ENCODE data around the gene FAM174B.

Gene FAM174B

GRCh38 chr15:92665100-92665555 is 9.6 kb upstream of the FAM174B start:
- DNase-seq, result peak in 1 of 56 donors; percentile 12

- DNase-seq, result no peak
These were observed 8.8 kb upstream of the FAM174B start for GRCh38 chr15:92664178-92664900.

DNA sequence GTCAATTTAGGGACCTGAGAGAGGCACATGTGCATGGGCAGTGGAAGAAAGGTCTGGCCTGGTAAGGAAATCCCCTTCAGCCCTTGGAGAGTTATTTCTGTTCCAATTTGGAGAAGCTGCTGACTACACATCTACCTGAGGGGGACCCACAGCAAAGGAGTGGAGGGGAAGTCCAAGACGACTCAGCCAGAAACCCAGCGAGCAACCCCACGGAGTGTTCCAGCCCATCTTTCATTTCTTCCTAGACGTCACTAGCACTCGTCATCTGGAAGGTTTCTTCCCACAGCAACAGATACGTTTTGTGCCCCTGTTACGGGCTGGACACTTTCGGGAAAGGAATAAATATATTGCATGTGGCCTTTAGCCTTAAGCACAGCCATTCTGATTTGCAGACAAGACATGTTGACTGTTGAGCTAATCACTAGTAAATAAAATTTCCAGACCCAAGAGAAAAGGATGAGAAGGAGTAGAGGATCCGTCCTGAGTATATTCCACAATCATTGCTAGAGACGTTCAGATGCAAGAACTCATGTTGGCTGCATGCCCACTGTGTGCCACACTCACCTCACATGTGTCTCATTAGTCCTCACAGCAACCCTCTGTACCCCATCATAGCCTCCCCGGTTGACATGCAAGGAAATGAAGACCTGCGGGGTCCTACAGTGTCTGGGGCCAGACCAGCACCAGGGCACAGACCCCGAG is 7.8 kb upstream of the FAM174B start:
- no peak for DNase-seq

DNA sequence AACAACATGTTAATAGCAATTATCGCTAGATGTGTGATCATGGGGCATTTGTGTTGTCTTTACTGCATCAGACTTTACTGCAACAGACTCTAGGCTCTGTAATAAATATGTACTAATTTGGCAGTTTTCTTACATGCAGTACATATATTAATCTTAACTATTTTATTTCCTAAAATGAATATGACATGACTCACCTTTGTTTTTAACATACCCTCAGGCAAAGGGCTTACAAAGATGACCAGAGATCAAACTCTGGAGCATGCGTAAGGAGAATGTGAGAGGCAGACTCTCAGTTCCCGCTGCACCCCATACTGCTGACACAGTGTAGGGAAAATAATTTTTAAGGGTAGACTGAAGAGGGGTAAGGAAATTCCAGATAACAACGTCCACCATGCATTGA is 7.2 kb upstream of the FAM174B start:
- no peak for DNase-seq

DNA sequence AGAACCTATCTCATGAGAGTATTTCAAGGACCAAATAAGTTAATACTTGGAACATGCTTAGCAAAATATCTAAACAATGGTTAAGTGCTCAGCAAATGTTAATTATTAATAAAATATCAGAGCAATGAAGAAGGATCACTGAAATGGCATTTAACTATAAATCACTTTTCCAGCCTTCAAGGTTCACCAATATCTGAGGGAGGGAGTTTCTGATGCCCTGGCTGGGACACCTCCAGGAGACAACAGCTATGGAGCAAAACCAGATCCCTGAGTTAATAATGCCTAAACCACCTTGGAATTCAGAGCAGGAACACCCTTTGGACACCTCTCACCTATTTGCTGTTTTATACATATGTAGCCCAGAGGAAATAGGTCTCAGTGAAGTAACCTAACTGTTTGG is 6.4 kb upstream of the FAM174B start:
- DNase-seq, result no peak

DNA sequence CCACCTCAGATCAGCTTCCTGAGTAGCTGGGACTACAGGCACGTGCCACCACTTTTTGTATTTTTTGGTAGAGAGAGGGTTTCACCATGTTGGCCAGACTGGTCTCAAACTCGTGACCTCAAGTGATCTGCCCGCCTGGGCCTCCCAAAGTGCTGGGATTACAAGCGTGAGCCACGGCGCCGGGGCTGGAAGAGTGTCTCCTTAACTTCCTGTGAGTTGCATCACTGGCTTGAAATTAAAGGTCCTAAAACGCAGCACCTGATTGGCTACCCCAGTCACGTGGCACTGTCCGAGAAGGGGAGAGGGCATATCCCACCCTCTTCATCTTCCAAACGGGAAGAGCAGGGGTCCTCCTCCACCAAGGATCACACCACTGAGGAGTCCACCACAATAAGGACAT is 5.5 kb upstream of the FAM174B start:
- DNase-seq, result no peak

DNA sequence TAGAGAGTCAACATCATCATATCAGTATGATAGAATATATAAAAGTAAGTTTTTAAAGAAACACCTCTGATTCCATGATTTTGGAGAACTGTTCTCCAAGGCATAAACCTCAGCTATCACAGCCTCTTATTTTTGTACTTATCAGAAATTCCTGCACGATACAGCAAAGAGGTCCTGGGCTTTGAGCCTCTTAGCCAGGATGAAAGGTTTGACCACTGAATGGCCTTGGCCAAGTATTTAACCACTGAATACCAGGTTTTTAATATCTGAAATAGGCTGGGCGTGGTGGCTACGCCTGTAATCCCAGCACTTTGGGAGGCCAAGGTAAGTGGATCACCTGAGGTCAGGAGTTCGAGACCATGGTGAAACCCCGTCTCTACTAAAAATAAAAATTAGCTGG is 1.9 kb upstream of the FAM174B start:
- DNase-seq, result no peak

- DNase-seq, result no peak
These were observed 514 bp upstream of the FAM174B start for GRCh38 chr15:92656089-92656488.

GRCh38 chr15:92654662-92655061 is 913 bp downstream of the FAM174B start:
- DNase-seq, result no peak

DNA sequence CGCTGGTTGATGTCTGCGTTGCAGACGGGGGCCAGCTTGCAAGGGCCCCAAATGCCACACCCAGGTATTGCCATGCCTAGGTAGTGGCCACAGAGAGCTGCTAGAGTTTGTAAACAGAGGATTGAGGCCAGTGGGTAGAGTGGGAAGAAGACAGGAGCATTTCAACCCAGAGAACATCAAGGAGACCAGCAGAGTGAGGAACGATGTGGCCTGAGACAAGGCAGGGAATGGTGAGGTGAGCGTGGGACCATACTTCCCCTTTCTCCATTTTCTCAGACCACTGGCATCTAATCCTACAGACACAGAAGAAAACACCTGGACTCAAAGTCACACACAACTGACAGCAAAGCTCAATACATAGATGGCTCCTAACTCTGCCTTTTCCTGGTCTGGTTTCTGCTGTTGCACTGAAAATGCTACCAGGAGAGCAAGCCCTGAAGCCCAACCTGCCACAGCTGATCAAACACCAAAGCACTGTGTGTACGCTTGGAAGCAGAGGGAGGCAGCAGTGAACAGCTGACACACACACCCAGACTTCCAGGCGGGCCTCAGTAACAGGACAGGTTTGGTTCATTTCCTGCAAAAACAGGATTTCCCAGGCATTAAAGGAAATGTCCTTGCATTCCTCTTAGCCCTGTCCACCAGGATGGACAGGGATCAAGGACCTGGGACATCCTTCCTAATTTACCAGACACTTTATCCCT is 1.6 kb downstream of the FAM174B start:
- DNase-seq, result peak in 7 of 56 donors; percentile 6 to 42 (median 16)

DNA sequence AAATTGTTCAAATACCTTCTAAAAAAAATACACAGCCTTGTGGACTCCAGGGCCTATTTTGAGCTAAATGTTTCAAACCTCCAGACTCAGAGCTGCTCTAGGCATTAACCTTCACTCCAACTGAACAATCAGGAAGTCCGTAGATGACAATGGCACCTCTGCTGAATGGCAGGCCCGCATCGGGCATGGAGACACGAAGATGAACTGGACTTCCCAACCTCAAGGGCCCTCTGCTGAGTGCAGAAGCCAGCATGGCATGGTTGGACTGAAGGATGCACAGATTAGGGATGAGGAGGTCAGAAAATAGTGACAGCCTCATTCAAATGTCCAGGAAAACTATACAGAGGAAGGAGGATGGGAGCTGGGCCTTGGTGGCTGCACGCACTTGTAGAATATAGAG is 2.2 kb downstream of the FAM174B start:
- no peak for DNase-seq

- DNase-seq, result no peak
These were observed 3.0 kb downstream of the FAM174B start for GRCh38 chr15:92652576-92652966.

GRCh38 chr15:92651877-92652575 is 3.5 kb downstream of the FAM174B start:
- no peak for DNase-seq

DNA sequence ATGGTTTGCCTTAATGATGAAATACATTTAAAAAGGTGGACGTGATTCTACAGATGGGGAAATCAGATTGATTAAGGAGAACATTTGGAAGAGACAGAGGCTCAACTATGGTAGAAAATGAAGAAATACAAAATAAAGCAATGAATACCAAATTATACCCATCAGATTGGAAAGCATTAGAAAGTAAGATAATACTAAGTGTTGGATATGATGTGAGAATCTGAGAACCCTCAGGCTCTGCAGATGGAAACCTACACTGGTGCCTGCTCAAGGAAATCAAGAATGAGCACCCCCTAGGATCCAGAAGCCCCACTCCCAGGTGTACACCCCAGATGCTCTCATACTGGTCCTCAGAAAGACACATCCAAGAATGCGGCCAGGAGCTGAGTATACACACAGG is 4.6 kb downstream of the FAM174B start:
- no peak for DNase-seq

GRCh38 chr15:92650256-92650655 is 5.3 kb downstream of the FAM174B start:
- DNase-seq, result peak in 3 of 56 donors; percentile 7 to 29 (median 9)

- DNase-seq, result no peak
These were observed 7.2 kb downstream of the FAM174B start for GRCh38 chr15:92648190-92648875.

- no peak for DNase-seq
These were observed 8.0 kb downstream of the FAM174B start for GRCh38 chr15:92647467-92648163.

- DNase-seq, result no peak
These were observed 9.4 kb downstream of the FAM174B start for GRCh38 chr15:92646216-92646615.

GRCh38 chr15:92645731-92646130 is 9.8 kb downstream of the FAM174B start:
- no peak for DNase-seq

GRCh38 chr15:92645051-92645631 is 10.4 kb downstream of the FAM174B start:
- DNase-seq, result no peak

All from amygdala (tissue), 56 donors.